GM18868 (cell line): Measurements from ENCODE around the gene DZIP1L.

Experiments
- ATAC-seq: cut with Tn5 transposase; IDR thresholded peaks from one replicate; pipeline ENCODE4 v1.9.1; 2021; ENCODE audit warnings: mild to moderate bottlenecking, moderate library complexity; ENCODE audit not compliant: unreplicated experiment

The DZIP1L gene

GRCh38 chr3:138068579-138069174 is 46.7 kb downstream of the DZIP1L start:
- ATAC-seq, result peak; percentile 75

GRCh38 chr3:138068046-138068445 is 47.4 kb downstream of the DZIP1L start:
- ATAC-seq, result no peak

- ATAC-seq, result no peak
Measured at GRCh38 chr3:138066972-138067371, 48.4 kb downstream of the DZIP1L start.

- peak; percentile 93 for ATAC-seq
Measured at GRCh38 chr3:138066383-138066782, 49.0 kb downstream of the DZIP1L start.

GRCh38 chr3:138065949-138066348 is 49.5 kb downstream of the DZIP1L start:
- peak; percentile 2 for ATAC-seq

GRCh38 chr3:138063416-138063815 is 52.0 kb downstream of the DZIP1L start:
- no peak for ATAC-seq

GRCh38 chr3:138062626-138063025 is 52.8 kb downstream of the DZIP1L start:
- ATAC-seq, result no peak

- no peak for ATAC-seq
Measured at GRCh38 chr3:138062037-138062436, 53.4 kb downstream of the DZIP1L start.

- peak; percentile 82 for ATAC-seq
Measured at GRCh38 chr3:138060792-138061191, 54.6 kb downstream of the DZIP1L start.

GRCh38 chr3:138059261-138059660 is 56.1 kb downstream of the DZIP1L start:
- ATAC-seq, result no peak

GRCh38 chr3:138057384-138057783 is 58.0 kb downstream of the DZIP1L start:
- ATAC-seq, result no peak

GRCh38 chr3:138054057-138054456 is 61.4 kb downstream of the DZIP1L start:
- ATAC-seq, result no peak

GRCh38 chr3:138051947-138052802 is 63.2 kb downstream of the DZIP1L start:
- ATAC-seq, result peak; percentile 87

GRCh38 chr3:138049157-138049919 is 66.1 kb downstream of the DZIP1L start:
- ATAC-seq, result no peak

- ATAC-seq, result no peak
Measured at GRCh38 chr3:138047596-138048158, 67.7 kb downstream of the DZIP1L start.

GRCh38 chr3:138046955-138047354 is 68.5 kb downstream of the DZIP1L start:
- ATAC-seq, result peak; percentile 83

- no peak for ATAC-seq
Measured at GRCh38 chr3:138046085-138046484, 69.3 kb downstream of the DZIP1L start.

GRCh38 chr3:138043266-138044029 is 72.0 kb downstream of the DZIP1L start:
- no peak for ATAC-seq

- no peak for ATAC-seq
Measured at GRCh38 chr3:138042043-138042442, 73.4 kb downstream of the DZIP1L start.

GRCh38 chr3:138038725-138039462 is 76.5 kb downstream of the DZIP1L start:
- ATAC-seq, result no peak
